ENCODE results near the gene RARG. TPM values are rescaled to one million over a fixed set of nuclear protein-coding genes. Genes with fewer than 3 reads are reported as not detected.
A peak's percentile ranks its signal among the peaks of the same experiment; 100 is the strongest.

RARG gene
- total and polyA plus RNA-seq, 2 donors (not counting 1 experiment from before 2014, with no cell fraction given) = 8.8 to 15.0 TPM

DNA sequence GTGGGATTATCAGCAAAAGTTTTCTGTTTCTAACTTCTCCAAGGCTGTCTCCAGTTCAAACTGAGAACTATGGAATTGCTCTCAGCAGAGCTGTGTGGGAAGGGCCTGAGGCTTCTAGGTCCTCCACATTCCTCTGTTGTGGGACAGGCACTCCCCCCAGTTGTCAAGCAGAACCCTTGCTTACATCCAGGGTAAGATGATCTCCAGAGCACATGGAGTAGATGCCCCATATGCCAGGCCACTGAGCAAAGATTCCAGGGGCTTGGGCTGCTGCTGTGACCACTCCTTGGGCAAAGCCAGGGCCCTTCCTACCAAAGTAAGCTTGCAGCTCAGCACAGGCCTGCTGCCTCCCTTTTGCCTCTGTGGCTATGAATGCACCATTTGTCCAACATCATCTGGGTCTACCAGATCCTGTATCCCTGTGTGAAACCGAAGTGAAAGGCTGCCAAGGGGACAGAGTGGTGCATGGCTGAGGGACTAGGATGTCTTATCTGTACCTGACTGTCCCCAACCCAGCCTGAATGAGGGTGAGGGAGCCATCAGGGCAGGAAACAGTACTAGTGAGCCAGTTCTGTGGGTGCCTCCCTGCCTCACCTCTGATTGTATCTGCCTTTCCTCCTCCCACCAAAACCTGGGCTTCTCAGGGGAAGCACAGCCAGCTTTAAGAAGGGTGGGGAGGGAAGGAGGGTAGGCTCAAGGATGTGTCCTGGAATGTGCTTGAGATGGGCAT lies 23.0 kb upstream of the RARG start:
- Histone ChIP-seq H3K4me2 (replicated peaks; ENCODE audit: low read depth, low read length, poor library complexity, severe bottlenecking) (peak overlapping the region; percentile 70), H3K79me2 (ENCODE audit: control insufficient read depth, insufficient read depth, low read length) (peaks cover 49% of the 10 kb centered on the region), H2AFZ (ENCODE audit: insufficient read depth, low read depth, low read length, poor library complexity, severe bottlenecking) (no peak overlapping the region), H3K4me3 (ENCODE audit: control extremely low read depth in 1 of 5, extremely low read depth in 1 of 5, insufficient read depth in 1 of 5, low read depth in 2 of 5, low read length in 4 of 5) (peak overlapping the region in 1 of 5 experiments; percentile 18), H3K27me3 (replicated peaks in 1 of 4; ENCODE audit: control extremely low read depth in 1 of 4, control insufficient read depth in 3 of 4, insufficient read depth in 4 of 4, low read length in 3 of 4) (no peaks in the 10 kb centered on the region), H3K4me1 (ENCODE audit: control insufficient read depth in 2 of 2, insufficient read depth in 2 of 2, low read length in 2 of 2) (peaks cover 60 to 80% of the 10 kb centered on the region in 2 donors), H3K27ac (ENCODE audit: low read length in 2 of 2) (peak overlapping the region; percentile 41 to 92), H3K36me3 (replicated peaks in 1 of 2; ENCODE audit: control extremely low read depth in 1 of 2, control insufficient read depth in 1 of 2, extremely low read depth in 1 of 2, insufficient read depth in 2 of 2, low read length in 1 of 2) (peaks cover 0 to 19% of the 10 kb centered on the region in 2 experiments), H4K20me1 (ENCODE audit: control insufficient read depth, insufficient read depth, low read length, poor library complexity, severe bottlenecking) (peaks cover 10% of the 10 kb centered on the region), H3K9me3 (ENCODE audit: control extremely low read depth in 1 of 3, control insufficient read depth in 2 of 3, insufficient read depth in 1 of 3, low read length in 2 of 3) (no peaks in the 10 kb centered on the region), H3K9ac (ENCODE audit: low read length) (no peak overlapping the region)
- CTCF ChIA-PET = interaction anchor here (1.3 to 6.4 kb wide), 4 partner anchors 12 to 44 kb away, joined by 3 to 84 read pairs (median 31); partner anchors contain the start of gene ESPL1
- H3K9me3 Mint-ChIP-seq (ENCODE audit: insufficient read depth) = no peaks in the 10 kb centered on the region
- WGBS (ENCODE audit: insufficient coverage) = 100% methylated on average over 1 of the region's 1 CpG
- no peak for DNase-seq
- ATAC-seq (ENCODE audit: low read depth) = no peak
- peaks cover 64% of the 10 kb centered on the region for H3K4me1 Mint-ChIP-seq
- POLR2A ChIA-PET = no interaction called here
- no peaks in the 10 kb centered on the region for H3K27me3 Mint-ChIP-seq
- intact Hi-C loops (cut with micrococcal nuclease) = no loop called here
- TF ChIP-seq EZH2 (IDR thresholded peaks at IDR 0.05; ENCODE audit: borderline replicate concordance, insufficient read depth, low read depth, low read length, poor library complexity, severe bottlenecking) = no peak
- TF ChIP-seq, protein P1, sequence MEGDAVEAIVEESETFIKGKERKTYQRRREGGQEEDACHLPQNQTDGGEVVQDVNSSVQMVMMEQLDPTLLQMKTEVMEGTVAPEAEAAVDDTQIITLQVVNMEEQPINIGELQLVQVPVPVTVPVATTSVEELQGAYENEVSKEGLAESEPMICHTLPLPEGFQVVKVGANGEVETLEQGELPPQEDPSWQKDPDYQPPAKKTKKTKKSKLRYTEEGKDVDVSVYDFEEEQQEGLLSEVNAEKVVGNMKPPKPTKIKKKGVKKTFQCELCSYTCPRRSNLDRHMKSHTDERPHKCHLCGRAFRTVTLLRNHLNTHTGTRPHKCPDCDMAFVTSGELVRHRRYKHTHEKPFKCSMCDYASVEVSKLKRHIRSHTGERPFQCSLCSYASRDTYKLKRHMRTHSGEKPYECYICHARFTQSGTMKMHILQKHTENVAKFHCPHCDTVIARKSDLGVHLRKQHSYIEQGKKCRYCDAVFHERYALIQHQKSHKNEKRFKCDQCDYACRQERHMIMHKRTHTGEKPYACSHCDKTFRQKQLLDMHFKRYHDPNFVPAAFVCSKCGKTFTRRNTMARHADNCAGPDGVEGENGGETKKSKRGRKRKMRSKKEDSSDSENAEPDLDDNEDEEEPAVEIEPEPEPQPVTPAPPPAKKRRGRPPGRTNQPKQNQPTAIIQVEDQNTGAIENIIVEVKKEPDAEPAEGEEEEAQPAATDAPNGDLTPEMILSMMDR (IDR thresholded peaks at IDR 0.05) = no peak
- peak overlapping the region; percentile 96 for H3K27ac Mint-ChIP-seq
- H3K4me3 Mint-ChIP-seq = peak overlapping the region; percentile 29

DNA sequence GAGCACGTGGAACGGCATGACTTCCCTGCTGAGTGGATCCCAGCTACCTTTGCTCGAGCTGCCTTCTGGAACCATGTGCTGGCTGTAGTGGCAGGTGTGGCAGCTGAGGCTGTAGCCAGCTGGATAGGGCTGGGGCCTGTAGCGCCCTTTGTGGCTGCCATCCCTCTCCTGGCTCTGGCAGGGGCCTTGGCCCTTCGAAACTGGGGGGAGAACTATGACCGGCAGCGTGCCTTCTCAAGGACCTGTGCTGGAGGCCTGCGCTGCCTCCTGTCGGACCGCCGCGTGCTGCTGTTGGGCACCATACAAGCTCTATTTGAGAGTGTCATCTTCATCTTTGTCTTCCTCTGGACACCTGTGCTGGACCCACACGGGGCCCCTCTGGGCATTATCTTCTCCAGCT lies 21.3 kb upstream of the RARG start:
- Histone ChIP-seq H3K27ac (ENCODE audit: low read length in 2 of 2) (peak overlapping the region in 1 of 2 donors; percentile 92), H3K4me1 (ENCODE audit: control insufficient read depth in 2 of 2, insufficient read depth in 2 of 2, low read length in 2 of 2) (peaks cover 49 to 63% of the 10 kb centered on the region in 2 donors), H2AFZ (ENCODE audit: insufficient read depth, low read depth, low read length, poor library complexity, severe bottlenecking) (no peak overlapping the region), H4K20me1 (ENCODE audit: control insufficient read depth, insufficient read depth, low read length, poor library complexity, severe bottlenecking) (peaks cover 10% of the 10 kb centered on the region), H3K9me3 (ENCODE audit: control extremely low read depth in 1 of 3, control insufficient read depth in 2 of 3, insufficient read depth in 1 of 3, low read length in 2 of 3) (no peaks in the 10 kb centered on the region), H3K4me3 (ENCODE audit: control extremely low read depth in 1 of 5, extremely low read depth in 1 of 5, insufficient read depth in 1 of 5, low read depth in 2 of 5, low read length in 4 of 5) (peak overlapping the region in 4 of 5 experiments; percentile 53 to 95 (median 88)), H3K79me2 (ENCODE audit: control insufficient read depth, insufficient read depth, low read length) (peaks cover 42% of the 10 kb centered on the region), H3K9ac (ENCODE audit: low read length) (peak overlapping the region; percentile 97), H3K36me3 (replicated peaks in 1 of 2; ENCODE audit: control extremely low read depth in 1 of 2, control insufficient read depth in 1 of 2, extremely low read depth in 1 of 2, insufficient read depth in 2 of 2, low read length in 1 of 2) (peaks cover 0 to 19% of the 10 kb centered on the region in 2 experiments), H3K27me3 (replicated peaks in 1 of 4; ENCODE audit: control extremely low read depth in 1 of 4, control insufficient read depth in 3 of 4, insufficient read depth in 4 of 4, low read length in 3 of 4) (no peaks in the 10 kb centered on the region), H3K4me2 (replicated peaks; ENCODE audit: low read depth, low read length, poor library complexity, severe bottlenecking) (peak overlapping the region; percentile 97)
- POLR2A ChIA-PET = interaction anchor here (1.3 kb wide), 1 partner anchor 34 kb away, joined by 3 read pairs; no protein-coding TSS in a partner anchor
- H3K4me3 Mint-ChIP-seq = peak overlapping the region; percentile 99
- ATAC-seq (ENCODE audit: low read depth) (no peak), DNase-seq (no peak)
- CTCF ChIA-PET = interaction anchor here (1.0 to 6.4 kb wide), 9 partner anchors 14 to 92 kb away, joined by 3 to 84 read pairs (median 5); partner anchors contain the start of gene ESPL1
- peaks cover 55% of the 10 kb centered on the region for H3K4me1 Mint-ChIP-seq
- 97% methylated on average over 13 of the region's 13 CpGs for WGBS (ENCODE audit: insufficient coverage)
- intact Hi-C loops (cut with micrococcal nuclease) = no loop called here
- H3K9me3 Mint-ChIP-seq (ENCODE audit: insufficient read depth) = no peaks in the 10 kb centered on the region
- no peaks in the 10 kb centered on the region for H3K27me3 Mint-ChIP-seq
- TF ChIP-seq EZH2 (IDR thresholded peaks at IDR 0.05; ENCODE audit: borderline replicate concordance, insufficient read depth, low read depth, low read length, poor library complexity, severe bottlenecking) = no peak
- TF ChIP-seq, protein P1 (IDR thresholded peaks at IDR 0.05) = no peak
- peak overlapping the region; percentile 96 for H3K27ac Mint-ChIP-seq

Measured in B cell (primary cell).